H1 (cell line): ENCODE data around the gene DOLK. TPM values are rescaled to one million over a fixed set of nuclear protein-coding genes. Genes with fewer than 3 reads are reported as not detected.

Experiments
- CTCF ChIA-PET: fragments of 300-600 bp; sonication (Branson Sonifier 250); formaldehyde crosslinking; loops from one replicate; lab custom pipeline; 2021; ENCODE audit not compliant: partially characterized antibody; lab: Charles Lee
- POLR2A ChIA-PET: fragments of 300-600 bp; sonication (Branson Sonifier 250); formaldehyde crosslinking; loops from one replicate; lab custom pipeline; 2021; ENCODE audit warnings: inconsistent platforms; ENCODE audit not compliant: partially characterized antibody; lab: Charles Lee
- DNase-seq, 2 experiments: peaks; one replicate each; pipeline versions ENCODE4 v3.0.0 to v3.0.0-alpha.2; 2010 to 2022; ENCODE audit warnings: low spot score in 2 of 2, low read depth in 1 of 2, mixed read lengths in 1 of 2
- FAIRE-seq: peaks from 2 replicates; lab custom pipeline; 2011; peaks lifted over from hg19 to GRCh38; lab: Jason Lieb, UNC
- H2AFZ ChIP-seq: 2 replicates; pipeline ENCODE4 v1.8.1; 2012; ENCODE audit warnings: low read length, inconsistent platforms
- H2AK5ac ChIP-seq: 2 replicates; pipeline ENCODE4 v1.6.1; 2013; ENCODE audit warnings: low read depth, low read length
- H2BK120ac ChIP-seq: replicated peaks from 2 replicates; pipeline ENCODE3; 2013; ENCODE audit warnings: low read depth, low read length, inconsistent platforms
- H2BK12ac ChIP-seq: 2 replicates; pipeline ENCODE4 v1.6.1; 2013; ENCODE audit warnings: low read depth, low read length
- H2BK15ac ChIP-seq: 2 replicates; pipeline ENCODE4 v1.6.1; 2013; ENCODE audit warnings: low read length
- H2BK20ac ChIP-seq: 2 replicates; pipeline ENCODE4 v1.6.1; 2013; ENCODE audit warnings: low read length
- H2BK5ac ChIP-seq: 2 replicates; pipeline ENCODE4 v1.6.1; 2013; ENCODE audit warnings: low read depth, low read length
- H3K14ac ChIP-seq: 2 replicates; pipeline ENCODE4 v1.6.1; 2013; ENCODE audit warnings: inconsistent platforms; ENCODE audit not compliant: insufficient read length
- H3K18ac ChIP-seq: 2 replicates; pipeline ENCODE4 v1.6.1; 2013; ENCODE audit warnings: low read length; ENCODE audit errors: extremely low read depth
- H3K23ac ChIP-seq: 2 replicates; pipeline ENCODE4 v1.6.1; 2013; ENCODE audit warnings: inconsistent platforms; ENCODE audit not compliant: insufficient read length
- H3K23me2 ChIP-seq: 2 replicates; pipeline ENCODE4 v1.6.1; 2013; ENCODE audit warnings: low read depth, low read length
- H3K27ac ChIP-seq: 2 replicates; pipeline ENCODE4 v1.6.1; 2011; ENCODE audit warnings: low read depth, low read length, inconsistent platforms
- H3K27me3 ChIP-seq, 4 experiments: replicated peaks in 1 of 4; 1 replicate in 1 of 4; 2 replicates in 3 of 4; pipeline versions ENCODE4 v1.6.1 to v1.8.1; 2011 to 2013; ENCODE audit warnings: low read length in 3 of 4, mild to moderate bottlenecking in 3 of 4, inconsistent platforms in 2 of 4, mixed read lengths in 2 of 4, moderate library complexity in 1 of 4; ENCODE audit not compliant: control insufficient read depth in 3 of 4, insufficient read depth in 3 of 4; ENCODE audit errors: extremely low read depth in 1 of 4
- H3K36me3 ChIP-seq, 4 experiments: 2 replicates each; pipeline versions ENCODE4 v1.6.1 to v1.8.1; 2011 to 2013; ENCODE audit warnings: mild to moderate bottlenecking in 4 of 4, low read length in 3 of 4, moderate library complexity in 2 of 4, control low read depth in 1 of 4, inconsistent platforms in 1 of 4; ENCODE audit not compliant: insufficient read depth in 4 of 4, control insufficient read depth in 2 of 4
- H3K4ac ChIP-seq: replicated peaks from 2 replicates; pipeline ENCODE3; 2013; ENCODE audit warnings: low read length, low read depth, mixed read lengths, inconsistent platforms; ENCODE audit not compliant: insufficient read length
- H3K4me1 ChIP-seq, 4 experiments: replicated peaks in 1 of 4; 1 replicate in 1 of 4; 2 replicates in 3 of 4; pipeline versions ENCODE4 v1.6.1 to v1.8.1; 2011 to 2013; ENCODE audit warnings: low read length in 3 of 4, inconsistent platforms in 2 of 4, mixed read lengths in 1 of 4; ENCODE audit not compliant: insufficient read depth in 4 of 4, control insufficient read depth in 3 of 4
- H3K4me2 ChIP-seq, 2 experiments: 2 replicates each; pipeline versions ENCODE4 v1.6.1 to v1.8.1; 2011 to 2013; ENCODE audit warnings: low read depth in 2 of 2, low read length in 2 of 2, control low read depth in 1 of 2, inconsistent platforms in 1 of 2, mild to moderate bottlenecking in 1 of 2; ENCODE audit not compliant: insufficient read depth in 1 of 2
- H3K4me3 ChIP-seq, 4 experiments: fragments of 200-600, 300-600 bp in 1 of 4; sonication (generic), shearing (Covaris generic), sonication (Bioruptor Twin) in 1 of 4; 2 replicates each; pipeline versions ENCODE4 v1.5.1 to v1.8.1; 2011 to 2016; ENCODE audit warnings: low read length in 4 of 4, low read depth in 3 of 4, control low read depth in 2 of 4, inconsistent platforms in 2 of 4, mild to moderate bottlenecking in 2 of 4, mixed read lengths in 1 of 4, moderate library complexity in 1 of 4; ENCODE audit not compliant: insufficient read depth in 2 of 4; ENCODE audit errors: extremely low read depth in 1 of 4
- H3K56ac ChIP-seq: replicated peaks from 2 replicates; pipeline ENCODE3; 2013; ENCODE audit warnings: low read depth, mild to moderate bottlenecking, mixed read lengths, low read length, inconsistent platforms; ENCODE audit not compliant: insufficient read length
- H3K79me1 ChIP-seq: 2 replicates; pipeline ENCODE4 v1.6.1; 2013; ENCODE audit warnings: low read depth, low read length, control low read depth
- H3K79me2 ChIP-seq, 2 experiments: 2 replicates each; pipeline versions ENCODE4 v1.6.1 to v1.8.1; 2012 to 2013; ENCODE audit warnings: low read length in 2 of 2, mild to moderate bottlenecking in 2 of 2, inconsistent platforms in 1 of 2; ENCODE audit not compliant: insufficient read depth in 2 of 2, control insufficient read depth in 1 of 2
- H3K9ac ChIP-seq, 4 experiments: replicated peaks in 1 of 4; 1 replicate in 1 of 4; 2 replicates in 3 of 4; pipeline versions ENCODE4 v1.6.1 to v1.8.1; 2011 to 2013; ENCODE audit warnings: low read depth in 3 of 4, low read length in 3 of 4, control low read depth in 2 of 4, mild to moderate bottlenecking in 2 of 4, moderate library complexity in 2 of 4, inconsistent platforms in 1 of 4; ENCODE audit errors: extremely low read depth in 1 of 4
- H3K9me3 ChIP-seq, 2 experiments: 2 replicates each; pipeline versions ENCODE4 v1.6.1 to v1.8.1; 2012 to 2013; ENCODE audit warnings: mild to moderate bottlenecking in 2 of 2, moderate library complexity in 2 of 2, control low read depth in 1 of 2, inconsistent platforms in 1 of 2, low read depth in 1 of 2, low read length in 1 of 2, mixed read lengths in 1 of 2; ENCODE audit not compliant: insufficient read depth in 2 of 2
- H4K20me1 ChIP-seq, 2 experiments: replicated peaks in 1 of 2; 2 replicates each; pipeline versions ENCODE3 to v1.8.1; 2011 to 2013; ENCODE audit warnings: inconsistent platforms in 2 of 2, low read length in 2 of 2, mild to moderate bottlenecking in 1 of 2; ENCODE audit not compliant: insufficient read depth in 2 of 2, control insufficient read depth in 1 of 2
- H4K5ac ChIP-seq: 2 replicates; pipeline ENCODE4 v1.6.1; 2013; ENCODE audit warnings: low read length, low read depth, mixed read lengths, inconsistent platforms; ENCODE audit not compliant: insufficient read length
- H4K8ac ChIP-seq: 2 replicates; pipeline ENCODE4 v1.8.0; 2013; ENCODE audit warnings: mild to moderate bottlenecking, moderate library complexity, low read length, inconsistent platforms; ENCODE audit not compliant: insufficient read depth; ENCODE audit errors: extremely low read depth
- H4K91ac ChIP-seq: replicated peaks from 2 replicates; pipeline ENCODE3; 2013; ENCODE audit warnings: low read length, mixed read lengths, inconsistent platforms; ENCODE audit not compliant: insufficient read length
- ATF3 ChIP-seq: IDR thresholded peaks from 2 replicates; pipeline ENCODE4 v1.6.1; 2011; ENCODE audit warnings: low read depth, mild to moderate bottlenecking, low read length; ENCODE audit not compliant: insufficient read depth
- CHD1 ChIP-seq: IDR thresholded peaks from 2 replicates; pipeline ENCODE4 v1.6.1; 2012; ENCODE audit warnings: low read depth, low read length, improper control_type of control experiment
- CTCF ChIP-seq, 3 experiments: IDR thresholded peaks; 1 replicate in 2 of 3; 2 replicates in 1 of 3; pipeline versions ENCODE4 v1.5.1 to v1.6.1; 2011; ENCODE audit warnings: low read length in 3 of 3, mild to moderate bottlenecking in 3 of 3, inconsistent platforms in 2 of 3, low read depth in 1 of 3, moderate library complexity in 1 of 3; ENCODE audit not compliant: insufficient read depth in 1 of 3; ENCODE audit errors: control extremely low read depth in 1 of 3
- HDAC2 ChIP-seq, 2 experiments: fragments of 300-600 bp in 1 of 2; sonication (generic) in 1 of 2; IDR thresholded peaks; 2 replicates each; pipeline ENCODE4 v1.6.1; 2011 to 2012; ENCODE audit warnings: low read depth in 2 of 2, low read length in 2 of 2, mild to moderate bottlenecking in 2 of 2, moderate library complexity in 2 of 2, borderline replicate concordance in 1 of 2, inconsistent platforms in 1 of 2
- PHF8 ChIP-seq: fragments of 200-600 bp; sonication (generic); conservative IDR thresholded peaks from 2 replicates; pipeline ENCODE4 v1.7.1; 2012; ENCODE audit warnings: low read depth, mild to moderate bottlenecking, inconsistent platforms, low read length, moderate library complexity
- RAD21 ChIP-seq, 2 experiments: IDR thresholded peaks in 1 of 2; conservative IDR thresholded peaks in 1 of 2; 2 replicates each; pipeline ENCODE4 v1.6.1; 2011; ENCODE audit warnings: low read depth in 2 of 2, low read length in 2 of 2, improper control_type of control experiment in 1 of 2, inconsistent platforms in 1 of 2, mild to moderate bottlenecking in 1 of 2, moderate library complexity in 1 of 2
- RFX5 ChIP-seq: IDR thresholded peaks from 2 replicates; pipeline ENCODE4 v1.6.1; 2011; ENCODE audit warnings: low read depth, low read length, improper control_type of control experiment, borderline replicate concordance
- TAF7 ChIP-seq: optimal IDR thresholded peaks from 2 replicates; pipeline ENCODE3; 2011; ENCODE audit warnings: low read depth, mild to moderate bottlenecking, inconsistent platforms, low read length, moderate library complexity, borderline replicate concordance
- TBP ChIP-seq: IDR thresholded peaks from 2 replicates; pipeline ENCODE4 v1.6.1; 2011; ENCODE audit warnings: low read depth, low read length, improper control_type of control experiment
- YY1 ChIP-seq: IDR thresholded peaks from 2 replicates; pipeline ENCODE4 v1.6.1; 2011; ENCODE audit warnings: low read depth, mild to moderate bottlenecking, low read length
- WGBS, 2 experiments: shearing (Covaris generic) in 1 of 2; methylation state at CpG; one replicate each; pipeline versions ENCODE4 v1.1.6 to v1.1.7; 2013 to 2015; ENCODE audit warnings: low lambda C conversion rate in 2 of 2, mixed read lengths in 2 of 2, inconsistent platforms in 1 of 2, low coverage in 1 of 2, missing lambda C conversion rate in 1 of 2; ENCODE audit not compliant: insufficient replicate concordance in 2 of 2, insufficient coverage in 1 of 2, insufficient read length in 1 of 2; ENCODE audit errors: extremely low coverage in 1 of 2, missing lambda C conversion rate in 1 of 2; 5-methylcytosine and 5-hydroxymethylcytosine counted together
- polyA plus RNA-seq, 7 experiments: library from polyadenylated mRNA; depleted of rRNA in 3 of 7; stranded (reverse) in 5 of 7; unstranded in 2 of 7; fragments of >200 nt in 5 of 7; fragments of 200-250 nt in 2 of 7; gene quantifications; 1 replicate in 5 of 7; 2 replicates in 1 of 7; 4 replicates in 1 of 7; pipeline versions ENCODE4 v1.2.1 to v1.2.3, GENCODE V29; 2011 to 2013; ENCODE audit warnings: missing spikeins in 2 of 7, mixed read lengths in 2 of 7
- total RNA-seq: library from RNA; stranded (reverse); fragmentation: NEBNext Ultra II Directional; extraction: Animal tissue kit (Norgen Biotek cat#: 25700); gene quantifications from 2 replicates; pipeline ENCODE4 v1.2.1, GENCODE V29; 2021

Gene DOLK
- total and polyA plus RNA-seq, 2 of the 8 experiments (the other 6 are each of a cell fraction or from before 2014, with no cell fraction given), result 17.2 to 44.3 TPM

GRCh38 chr9:128972956-128973355 is 25.6 kb upstream of the DOLK start:
- no peak overlapping the region for H3K18ac ChIP-seq
- peaks cover 13 to 68% (median 50%) of the 10 kb centered on the region in 4 experiments for H3K36me3 ChIP-seq
- no peak overlapping the region for H2BK12ac ChIP-seq
- CTCF ChIA-PET, result interaction anchor here (0.7 to 1.3 kb wide), 3 partner anchors 34 to 361 kb away, joined by 3 read pairs; no protein-coding TSS in a partner anchor
- FAIRE-seq, result no peak
- no peak overlapping the region for H2BK20ac ChIP-seq
- H4K5ac ChIP-seq, result no peak overlapping the region
- H2AFZ ChIP-seq, result no peak overlapping the region
- H3K9me3 ChIP-seq, result no peaks in the 10 kb centered on the region
- no peak overlapping the region for H2BK15ac ChIP-seq
- H3K9ac ChIP-seq, result no peak overlapping the region
- no peaks in the 10 kb centered on the region for H3K79me1 ChIP-seq
- WGBS, 2 experiments, result 91% methylated on average over 4 of the region's 4 CpGs; no CpG with 5 or more reads in 1 of the 2 experiments
- H3K4me3 ChIP-seq, result no peak overlapping the region
- no peak overlapping the region for H3K4me2 ChIP-seq
- H2BK5ac ChIP-seq, result no peak overlapping the region
- no peak overlapping the region for H3K14ac ChIP-seq
- no peaks in the 10 kb centered on the region for H3K27me3 ChIP-seq
- no peak overlapping the region for H3K4ac ChIP-seq
- no peaks in the 10 kb centered on the region for H3K79me2 ChIP-seq
- POLR2A ChIA-PET, result no interaction called here
- DNase-seq, result no peak
- H4K91ac ChIP-seq, result no peak overlapping the region
- no peaks in the 10 kb centered on the region for H3K23me2 ChIP-seq
- H3K56ac ChIP-seq, result no peak overlapping the region
- no peaks in the 10 kb centered on the region for H4K20me1 ChIP-seq
- H3K23ac ChIP-seq, result no peak overlapping the region
- H2BK120ac ChIP-seq, result no peak overlapping the region
- H4K8ac ChIP-seq, result no peak overlapping the region
- H2AK5ac ChIP-seq, result no peak overlapping the region
- H3K27ac ChIP-seq, result no peak overlapping the region
- H3K4me1 ChIP-seq, result no peaks in the 10 kb centered on the region
- TF ChIP-seq RAD21 (IDR thresholded peaks at IDR 0.05 in 1 of 2, conservative IDR thresholded peaks at IDR 0.05 in 1 of 2; ENCODE audit: low read depth in 2 of 2, low read length in 2 of 2) (no peak), PHF8 (no peak), HDAC2 (IDR thresholded peaks at IDR 0.05; ENCODE audit: borderline replicate concordance in 1 of 2, low read depth in 2 of 2, low read length in 2 of 2) (no peak), RFX5 (no peak), YY1 (no peak), ATF3 (no peak), CHD1 (no peak), CTCF (IDR thresholded peaks at IDR 0.05; ENCODE audit: control extremely low read depth in 1 of 3, insufficient read depth in 1 of 3, low read depth in 1 of 3, low read length in 3 of 3) (no peak), TAF7 (no peak), TBP (no peak)
